Measurements from ENCODE around the gene HRCT1.

HRCT1 gene

DNA sequence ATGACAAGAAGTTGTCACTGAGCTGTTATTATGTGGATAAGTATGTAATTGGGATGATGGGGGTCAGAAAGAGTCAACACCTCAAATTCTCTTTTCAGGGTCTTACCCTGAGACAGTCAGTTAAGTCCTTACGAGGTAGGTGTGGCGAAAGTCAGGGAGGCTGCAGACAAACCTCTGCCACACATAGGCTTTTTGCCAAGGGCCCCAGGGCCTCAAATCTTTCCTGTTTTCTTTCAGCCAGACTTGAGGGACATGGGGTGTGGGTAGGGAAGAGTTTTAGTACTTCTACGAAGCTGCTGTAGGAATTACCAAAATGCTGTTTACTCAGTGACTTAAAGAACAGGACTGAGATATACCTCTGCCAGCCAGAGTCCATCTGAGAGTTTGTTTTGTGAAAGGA, 38.2 kb downstream of the HRCT1 start:
- DNase-seq (ENCODE audit: low spot score): no peak

DNA sequence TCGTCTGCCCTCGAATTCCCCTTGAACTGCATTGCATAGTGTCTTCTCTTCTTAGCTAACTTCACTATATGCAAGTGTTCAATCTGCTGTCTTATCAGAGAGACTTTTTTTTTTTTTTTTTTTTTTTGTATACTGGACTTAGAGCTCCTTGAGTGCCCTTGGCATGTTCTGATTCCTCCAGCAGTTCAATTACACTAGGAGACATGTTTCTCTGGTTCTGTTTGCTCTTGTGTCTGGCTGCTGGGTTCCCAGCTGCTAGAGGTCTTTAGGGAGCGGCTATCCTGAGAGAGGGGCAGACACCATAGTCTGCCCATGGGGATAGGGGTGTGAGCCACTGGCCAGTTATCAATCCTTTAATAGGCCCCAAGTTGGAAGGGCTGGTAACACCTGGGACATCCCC, 38.8 kb downstream of the HRCT1 start:
- no peak for DNase-seq (ENCODE audit: low spot score)

DNA sequence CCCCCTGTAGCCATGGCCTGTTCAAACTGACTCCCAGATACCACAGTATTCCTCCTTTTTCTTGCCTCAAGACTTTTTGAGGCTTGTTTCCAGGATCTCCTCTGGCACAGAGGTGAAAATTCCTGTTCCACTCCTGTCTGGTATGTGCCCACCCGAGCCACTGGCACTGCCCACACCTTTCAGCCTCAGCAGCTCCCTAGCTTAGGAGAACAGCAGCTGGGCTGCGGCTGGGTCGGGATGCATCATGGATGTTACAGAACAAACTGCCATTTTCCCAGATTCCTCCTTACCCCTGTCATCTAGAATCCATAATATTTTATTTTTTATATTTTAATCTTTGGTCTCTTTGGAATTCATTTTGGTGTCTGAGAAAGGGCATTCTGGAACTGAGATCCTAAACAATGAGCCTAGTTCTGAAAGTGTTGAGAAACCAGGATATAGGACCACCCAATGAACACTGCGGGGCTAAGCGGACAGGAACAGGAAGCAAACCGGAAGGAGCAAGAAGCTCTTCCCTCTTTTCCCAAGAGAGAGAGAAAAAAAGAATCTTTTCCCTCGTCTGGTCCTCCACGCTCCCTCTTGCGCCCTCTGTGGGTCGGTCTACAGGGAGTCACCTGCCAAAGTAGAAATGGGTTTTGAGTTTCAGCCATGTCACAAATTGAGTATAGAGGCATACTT, 39.5 kb downstream of the HRCT1 start:
- DNase-seq (ENCODE audit: low spot score): peak; percentile 90

DNA sequence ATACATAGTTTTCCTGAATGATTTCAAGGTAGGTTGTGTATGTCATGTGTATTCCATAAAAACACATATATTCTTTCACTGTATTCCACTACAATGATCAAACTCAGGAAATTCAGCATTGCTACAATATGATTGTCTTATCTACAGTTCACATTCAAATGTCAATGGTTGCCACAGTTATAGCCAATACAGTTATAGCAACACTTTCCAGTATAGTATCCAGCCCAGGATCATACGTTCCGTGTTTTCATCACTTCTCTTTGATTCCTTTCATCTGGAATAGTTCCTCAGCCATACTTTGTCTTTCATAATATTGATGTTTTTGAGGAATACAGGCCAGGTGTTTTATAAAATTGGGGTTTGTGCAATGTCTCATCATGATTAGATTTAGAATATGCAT, 42.4 kb downstream of the HRCT1 start:
- DNase-seq (ENCODE audit: low spot score): no peak

DNA sequence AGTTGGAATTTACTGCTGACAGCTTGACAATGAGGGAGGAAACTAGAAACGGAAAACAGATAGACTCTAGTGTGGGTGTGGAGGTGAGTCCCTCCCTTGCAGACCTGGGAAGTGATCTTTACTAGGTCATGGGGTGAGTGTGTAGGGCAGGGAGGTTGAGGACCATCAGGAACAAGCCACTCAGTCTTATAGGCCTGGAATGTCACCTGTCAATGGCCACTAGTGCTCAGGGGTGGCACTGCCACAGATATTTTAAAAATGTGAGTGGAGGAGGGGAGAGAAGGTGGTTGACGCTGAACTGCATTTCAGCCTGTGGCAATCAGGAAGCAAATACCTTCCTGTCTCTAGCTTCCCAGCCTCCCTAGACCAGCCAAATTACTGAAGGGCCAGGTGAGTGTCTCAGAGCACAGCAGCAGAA, 42.9 kb downstream of the HRCT1 start:
- DNase-seq (ENCODE audit: low spot score): no peak

DNA sequence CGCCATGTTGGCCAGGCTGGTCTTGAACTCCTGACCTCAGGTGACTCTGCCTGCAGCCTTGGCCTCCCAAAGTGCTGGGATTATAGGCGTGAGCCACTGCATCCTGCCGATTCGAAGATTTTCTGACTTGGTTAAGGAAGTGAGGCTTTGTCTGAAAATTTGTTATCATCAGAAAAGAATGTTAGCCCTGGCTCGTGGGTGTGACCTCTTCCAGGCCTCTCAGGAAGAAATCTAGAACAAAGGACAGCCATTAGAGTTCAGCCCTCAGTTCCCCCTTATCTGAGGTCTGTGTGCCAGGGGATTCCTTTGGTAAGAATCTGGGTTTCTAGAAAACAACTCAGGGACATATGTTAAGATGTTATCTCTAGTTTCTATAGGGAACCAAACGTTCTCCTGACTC, 45.7 kb downstream of the HRCT1 start:
- peak; percentile 49 for DNase-seq (ENCODE audit: low spot score)

DNA sequence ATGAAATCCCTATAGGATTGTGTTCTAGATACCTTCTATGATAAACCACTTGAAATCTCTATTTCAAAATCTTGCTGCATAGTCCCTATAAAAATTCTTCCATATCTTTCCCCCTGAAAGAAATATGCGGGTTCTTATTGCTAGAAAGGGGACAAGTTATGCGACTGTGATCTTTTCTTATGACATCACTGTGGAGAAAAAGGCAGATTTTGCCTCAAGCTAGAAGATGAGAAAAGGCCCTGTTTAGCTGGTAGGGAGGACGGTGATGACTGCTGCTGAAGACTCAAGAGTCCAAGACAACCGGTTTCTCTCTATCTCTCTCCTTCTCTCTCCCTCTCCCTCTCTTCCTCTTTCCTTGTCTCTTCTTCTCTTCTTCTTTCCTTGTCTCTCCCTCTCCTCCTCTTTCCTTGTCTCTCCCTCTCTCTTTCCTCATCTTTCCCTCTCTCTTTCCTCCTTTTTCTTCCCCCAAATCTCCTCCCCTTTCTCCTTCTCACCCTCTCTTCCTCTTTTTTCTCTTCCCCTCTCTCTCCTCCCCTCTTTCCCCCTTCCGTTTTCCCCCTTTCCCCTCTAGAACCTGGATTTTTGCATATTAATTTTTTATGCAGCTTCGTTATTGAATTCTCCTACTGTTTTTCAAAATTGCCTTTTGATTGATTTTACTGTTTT, 46.7 kb downstream of the HRCT1 start:
- DNase-seq (ENCODE audit: low spot score): no peak

DNA sequence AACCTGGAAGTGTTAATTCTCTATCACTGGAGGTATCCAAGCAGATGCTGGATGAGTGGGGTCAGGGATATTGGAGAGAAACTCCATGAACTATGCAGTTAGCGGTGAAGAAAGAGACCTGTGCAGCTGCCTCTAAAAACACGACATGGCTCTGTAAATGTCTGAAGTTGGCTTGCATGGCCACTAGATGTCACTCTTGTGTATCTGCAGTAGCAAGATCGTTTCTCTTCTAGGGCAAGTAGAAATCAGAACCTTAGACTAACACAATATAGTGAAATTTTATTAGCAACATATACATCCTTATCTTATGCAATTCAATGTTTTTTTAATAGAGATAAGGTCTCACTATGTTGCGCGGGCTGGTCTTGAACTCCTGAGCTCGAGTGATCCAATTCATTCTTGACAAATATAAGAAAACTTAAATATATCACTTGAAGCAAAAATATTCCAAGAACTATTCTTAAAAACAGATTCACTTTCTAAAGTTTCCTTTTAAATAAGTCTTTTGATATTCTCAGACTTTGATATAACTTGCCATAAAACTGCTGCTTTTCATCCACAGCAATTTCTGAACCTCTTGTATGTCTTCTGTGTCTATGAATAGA, 49.0 kb downstream of the HRCT1 start:
- peak; percentile 69 for DNase-seq (ENCODE audit: low spot score)

DNA sequence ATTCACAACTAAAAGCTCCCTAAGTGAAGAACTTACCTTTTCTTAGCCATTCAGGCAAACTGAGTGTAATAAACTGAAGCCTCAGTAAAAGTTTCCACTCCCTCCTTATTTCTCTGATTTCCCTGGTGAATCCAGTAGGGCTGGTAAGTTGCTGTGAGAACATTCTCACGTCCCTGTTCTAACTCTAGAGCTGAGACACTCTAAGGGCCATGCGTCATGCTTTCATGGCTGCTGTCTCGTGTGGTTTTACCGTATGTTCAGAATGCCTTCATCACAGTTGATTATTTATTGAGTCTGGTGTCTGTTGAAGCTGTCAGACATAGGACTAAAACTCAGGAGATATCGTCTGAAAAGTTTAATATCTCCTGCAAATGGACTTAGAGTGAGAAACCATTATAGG, 50.6 kb downstream of the HRCT1 start:
- DNase-seq (ENCODE audit: low spot score): no peak
